Measurements from ENCODE around the gene MYO1B.

GRCh38 chr2:191225690-191226089 is 19.5 kb upstream of the MYO1B start:
- no peak for TF ChIP-seq CTCF (IDR thresholded peaks at IDR 0.05)
- TF ChIP-seq POLR2A (IDR thresholded peaks at IDR 0.05) = no peak
